Naive B cell (primary cell): ENCODE results near the gene CIAPIN1. TPM values are rescaled to one million over a fixed set of nuclear protein-coding genes. Genes with fewer than 3 reads are reported as not detected.

ENCODE experiments used
- ATAC-seq, 2 donors: fragments of 150-1000 bp; cut with Tn5 transposase; 2 replicates each; pipeline ENCODE4 v1.10.0; 2021; ENCODE audit warnings: low read depth in 2 of 2, mild to moderate bottlenecking in 2 of 2, moderate library complexity in 2 of 2
- DNase-seq: peaks from one replicate; pipeline ENCODE4 v3.0.0; 2022
- H3K27ac Mint-ChIP-seq, 6 donors: one replicate each; pipeline ENCODE4 v1.8.0; 2020 to 2022; ENCODE audit warnings: mild to moderate bottlenecking in 6 of 6, mixed read lengths in 6 of 6, moderate library complexity in 5 of 6, inconsistent platforms in 2 of 6
- H3K27me3 Mint-ChIP-seq, 3 donors: one replicate each; pipeline ENCODE4 v1.8.0; 2021 to 2022; ENCODE audit warnings: mixed read lengths in 3 of 3, mild to moderate bottlenecking in 1 of 3
- H3K36me3 Mint-ChIP-seq, 2 donors: one replicate each; pipeline ENCODE4 v1.8.0; 2020 to 2022; ENCODE audit warnings: mixed read lengths in 2 of 2, inconsistent platforms in 1 of 2, mild to moderate bottlenecking in 1 of 2
- H3K4me1 Mint-ChIP-seq, 3 donors: one replicate each; pipeline ENCODE4 v1.8.0; 2020 to 2022; ENCODE audit warnings: mixed read lengths in 3 of 3, inconsistent platforms in 1 of 3, mild to moderate bottlenecking in 1 of 3, moderate library complexity in 1 of 3
- H3K4me3 Mint-ChIP-seq, 8 donors: one replicate each; pipeline ENCODE4 v1.8.0; 2020 to 2022; ENCODE audit warnings: mild to moderate bottlenecking in 8 of 8, mixed read lengths in 8 of 8, moderate library complexity in 8 of 8, inconsistent platforms in 2 of 8
- H3K9me3 Mint-ChIP-seq, 7 donors: one replicate each; pipeline ENCODE4 v1.8.0; 2020 to 2022; ENCODE audit warnings: mixed read lengths in 7 of 7, mild to moderate bottlenecking in 5 of 7, inconsistent platforms in 2 of 7, moderate library complexity in 1 of 7
- polyA plus RNA-seq, 6 donors: library from polyadenylated mRNA; unstranded; fragments of 300-500 nt; fragmentation: Illumina TruSeq; gene quantifications; one replicate each; pipeline ENCODE4 v1.2.3, GENCODE V29; 2021; ENCODE audit warnings: low read depth in 6 of 6

CIAPIN1 gene
- polyA plus RNA-seq, 6 donors from 2014 or later = 33.4 to 67.2 (median 40.9) TPM

- Mint-ChIP-seq H3K9me3 (no peaks in the 10 kb centered on the region), H3K27ac (peak overlapping the region in 1 of 6 donors; percentile 17), H3K4me3 (peak overlapping the region in 1 of 8 donors; percentile 20), H3K36me3 (no peaks in the 10 kb centered on the region), H3K27me3 (peaks cover 12 to 27% (median 16%) of the 10 kb centered on the region in 3 donors), H3K4me1 (peaks cover 38 to 47% (median 46%) of the 10 kb centered on the region in 3 donors)
- DNase-seq (no peak), ATAC-seq (no peak)
These were observed 59.4 kb downstream of the CIAPIN1 start for GRCh38 chr16:57387598-57388354.

- Mint-ChIP-seq H3K36me3 (no peaks in the 10 kb centered on the region), H3K4me1 (peaks cover 38 to 54% (median 50%) of the 10 kb centered on the region in 3 donors), H3K27ac (peak overlapping the region in 1 of 6 donors; percentile 12), H3K9me3 (no peaks in the 10 kb centered on the region), H3K27me3 (peaks cover 11 to 19% (median 12%) of the 10 kb centered on the region in 3 donors), H3K4me3 (peak overlapping the region in 1 of 8 donors; percentile 35)
- no peak for DNase-seq
- ATAC-seq = no peak
These were observed 60.7 kb downstream of the CIAPIN1 start for GRCh38 chr16:57386381-57386951.

- H3K9me3 Mint-ChIP-seq = no peaks in the 10 kb centered on the region
- peaks cover 42 to 62% (median 61%) of the 10 kb centered on the region in 3 donors for H3K4me1 Mint-ChIP-seq
- no peak for DNase-seq
- peaks cover 7 to 14% (median 12%) of the 10 kb centered on the region in 3 donors for H3K27me3 Mint-ChIP-seq
- H3K36me3 Mint-ChIP-seq = no peaks in the 10 kb centered on the region
- peak overlapping the region in 5 of 8 donors; percentile 44 to 75 (median 64) for H3K4me3 Mint-ChIP-seq
- H3K27ac Mint-ChIP-seq = peak overlapping the region in 3 of 6 donors; percentile 53 to 89 (median 62)
- ATAC-seq = no peak
These were observed 62.1 kb downstream of the CIAPIN1 start for GRCh38 chr16:57385083-57385482.

GRCh38 chr16:57384248-57385070 is 62.7 kb downstream of the CIAPIN1 start:
- H3K27me3 Mint-ChIP-seq = peaks cover 7 to 11% (median 11%) of the 10 kb centered on the region in 3 donors
- H3K36me3 Mint-ChIP-seq = no peaks in the 10 kb centered on the region
- DNase-seq (peak; percentile 30), ATAC-seq (peak; percentile 68 to 74)
- H3K9me3 Mint-ChIP-seq = no peaks in the 10 kb centered on the region
- H3K27ac Mint-ChIP-seq = peak overlapping the region in 5 of 6 donors; percentile 31 to 86 (median 62)
- peak overlapping the region in 7 of 8 donors; percentile 35 to 81 (median 64) for H3K4me3 Mint-ChIP-seq
- peaks cover 42 to 61% (median 60%) of the 10 kb centered on the region in 3 donors for H3K4me1 Mint-ChIP-seq

- H3K4me3 Mint-ChIP-seq = peak overlapping the region in 6 of 8 donors; percentile 35 to 75 (median 66)
- ATAC-seq = no peak
- peaks cover 36 to 62% (median 57%) of the 10 kb centered on the region in 3 donors for H3K4me1 Mint-ChIP-seq
- peaks cover 2% of the 10 kb centered on the region in 3 donors for H3K27me3 Mint-ChIP-seq
- no peaks in the 10 kb centered on the region for H3K36me3 Mint-ChIP-seq
- no peak for DNase-seq
- H3K9me3 Mint-ChIP-seq = no peaks in the 10 kb centered on the region
- peak overlapping the region in 4 of 6 donors; percentile 62 to 91 (median 75) for H3K27ac Mint-ChIP-seq
These were observed 63.6 kb downstream of the CIAPIN1 start for GRCh38 chr16:57383276-57384247.

- Mint-ChIP-seq H3K9me3 (no peaks in the 10 kb centered on the region), H3K4me3 (peak overlapping the region in 1 of 8 donors; percentile 75), H3K27ac (peak overlapping the region in 3 of 6 donors; percentile 47 to 91 (median 73)), H3K36me3 (no peaks in the 10 kb centered on the region), H3K4me1 (peaks cover 38 to 65% (median 54%) of the 10 kb centered on the region in 3 donors), H3K27me3 (no peaks in the 10 kb centered on the region)
- ATAC-seq = no peak
- no peak for DNase-seq
These were observed 64.5 kb downstream of the CIAPIN1 start for GRCh38 chr16:57382535-57383275.

- H3K27ac Mint-ChIP-seq = peak overlapping the region in 4 of 6 donors; percentile 12 to 53 (median 28)
- no peaks in the 10 kb centered on the region for H3K27me3 Mint-ChIP-seq
- H3K4me1 Mint-ChIP-seq = peaks cover 40 to 71% (median 57%) of the 10 kb centered on the region in 3 donors
- DNase-seq (no peak), ATAC-seq (no peak)
- no peaks in the 10 kb centered on the region for H3K9me3 Mint-ChIP-seq
- H3K36me3 Mint-ChIP-seq = no peaks in the 10 kb centered on the region
- H3K4me3 Mint-ChIP-seq = no peak overlapping the region
These were observed 65.2 kb downstream of the CIAPIN1 start for GRCh38 chr16:57381791-57382534.

- Mint-ChIP-seq H3K36me3 (no peaks in the 10 kb centered on the region), H3K4me3 (peak overlapping the region in 1 of 8 donors; percentile 25), H3K27ac (peak overlapping the region in 4 of 6 donors; percentile 12 to 88 (median 48)), H3K4me1 (peaks cover 35 to 64% (median 55%) of the 10 kb centered on the region in 3 donors), H3K27me3 (peaks cover 0 to 10% (median 4%) of the 10 kb centered on the region in 3 donors), H3K9me3 (no peaks in the 10 kb centered on the region)
- no peak for ATAC-seq
- no peak for DNase-seq
These were observed 66.3 kb downstream of the CIAPIN1 start for GRCh38 chr16:57380671-57381462.

- H3K4me1 Mint-ChIP-seq = peaks cover 28 to 52% (median 44%) of the 10 kb centered on the region in 3 donors
- H3K27me3 Mint-ChIP-seq = peaks cover 0 to 10% (median 4%) of the 10 kb centered on the region in 3 donors
- no peaks in the 10 kb centered on the region for H3K9me3 Mint-ChIP-seq
- ATAC-seq (no peak), DNase-seq (no peak)
- H3K36me3 Mint-ChIP-seq = no peaks in the 10 kb centered on the region
- H3K4me3 Mint-ChIP-seq = no peak overlapping the region
- H3K27ac Mint-ChIP-seq = no peak overlapping the region
These were observed 67.6 kb downstream of the CIAPIN1 start for GRCh38 chr16:57379579-57379978.
